Hepatocyte (in vitro differentiated cells): ENCODE data around the gene HAT1. TPM values are rescaled to one million over a fixed set of nuclear protein-coding genes. Genes with fewer than 3 reads are reported as not detected.

Experiments
- DNase-seq: peaks from one replicate; pipeline ENCODE4 v3.0.0-alpha.2; 2016; ENCODE audit warnings: low spot score
- H2AFZ ChIP-seq: fragments of 200-600 bp; sonication (generic); 2 replicates; pipeline ENCODE4 v1.6.0; 2016; ENCODE audit warnings: antibody characterized with exemption, mild to moderate bottlenecking
- H3K27ac ChIP-seq: fragments of 200-600 bp; sonication (generic); 2 replicates; pipeline ENCODE4 v1.5.1; 2016; ENCODE audit warnings: mild to moderate bottlenecking
- H3K27me3 ChIP-seq: fragments of 200-600 bp; sonication (generic); 2 replicates; pipeline ENCODE4 v1.6.1; 2016
- H3K36me3 ChIP-seq: fragments of 200-600 bp; sonication (generic); replicated peaks from 2 replicates; pipeline ENCODE4 v1.5.1; 2016; ENCODE audit warnings: low read depth; ENCODE audit not compliant: insufficient read depth
- H3K4me1 ChIP-seq: fragments of 200-600 bp; sonication (generic); 2 replicates; pipeline ENCODE4 v1.5.1; 2016; ENCODE audit warnings: mild to moderate bottlenecking, moderate library complexity; ENCODE audit not compliant: insufficient read depth
- H3K4me2 ChIP-seq: fragments of 200-600 bp; sonication (generic); 2 replicates; pipeline ENCODE4 v1.6.0; 2016
- H3K4me3 ChIP-seq: fragments of 200-600 bp; sonication (generic); 2 replicates; pipeline ENCODE4 v1.5.1; 2016; ENCODE audit warnings: mild to moderate bottlenecking
- H3K79me2 ChIP-seq: fragments of 200-600 bp; sonication (generic); 2 replicates; pipeline ENCODE4 v1.6.0; 2017; ENCODE audit warnings: mild to moderate bottlenecking
- H3K9me2 ChIP-seq: fragments of 200-600 bp; sonication (generic); replicated peaks from 2 replicates; pipeline ENCODE4 v1.6.0; 2017; ENCODE audit warnings: mild to moderate bottlenecking; ENCODE audit not compliant: insufficient read depth
- H3K9me3 ChIP-seq: fragments of 200-600 bp; sonication (generic); 2 replicates; pipeline ENCODE4 v1.5.1; 2016; ENCODE audit warnings: low read depth, mild to moderate bottlenecking
- H4K20me1 ChIP-seq: fragments of 200-600 bp; sonication (generic); 2 replicates; pipeline ENCODE4 v1.6.0; 2016; ENCODE audit warnings: mild to moderate bottlenecking; ENCODE audit not compliant: insufficient read depth, poor library complexity, severe bottlenecking
- CTCF ChIP-seq: fragments of 200-600 bp; sonication (generic); IDR thresholded peaks from 2 replicates; pipeline ENCODE4 v1.5.1; 2016; ENCODE audit warnings: antibody characterized with exemption, mild to moderate bottlenecking; ENCODE audit not compliant: poor library complexity
- EZH2 ChIP-seq: fragments of 200-600 bp; sonication (generic); IDR thresholded peaks from 2 replicates; pipeline ENCODE4 v1.6.1; 2016; ENCODE audit warnings: antibody characterized with exemption, mild to moderate bottlenecking, borderline replicate concordance
- EZH2phosphoT487 ChIP-seq: fragments of 200-600 bp; sonication (generic); IDR thresholded peaks from one replicate; pipeline ENCODE4 v1.6.1; 2018; ENCODE audit warnings: antibody characterized with exemption, mild to moderate bottlenecking, low read depth, moderate library complexity; ENCODE audit not compliant: unreplicated experiment, severe bottlenecking
- WGBS: methylation state at CpG from one replicate; pipeline ENCODE4 v1.1.6; 2016; ENCODE audit warnings: low lambda C conversion rate; ENCODE audit errors: missing lambda C conversion rate; 5-methylcytosine and 5-hydroxymethylcytosine counted together
- polyA plus RNA-seq: library from polyadenylated mRNA; unstranded; fragments of >200 nt; fragmentation: Nextera tagmentation; extraction: Ambion mirVana; gene quantifications from 2 replicates; pipeline ENCODE4 v1.2.1, GENCODE V29; 2016
- total RNA-seq: library from RNA; depleted of rRNA; stranded (reverse); fragments of >200 nt; gene quantifications from 2 replicates; pipeline ENCODE4 v1.2.3, GENCODE V29; 2014

The HAT1 gene
- total RNA-seq, result 34.4 and 35.3 TPM in 2 replicates
- 54.3 and 56.7 TPM in 2 replicates for polyA plus RNA-seq

GRCh38 chr2:171922230-171923022 lies at the start of gene HAT1:
HAT1 (plus strand) TSS chr2:171922461; CDS start chr2:171922501, 40 bp downstream.
- 1% methylated on average over 54 of the region's 61 CpGs for WGBS
- TF ChIP-seq EZH2 (no peak), CTCF (no peak), EZH2phosphoT487 (no peak)
- no peaks in the 10 kb centered on the region for H4K20me1 ChIP-seq

DNA sequence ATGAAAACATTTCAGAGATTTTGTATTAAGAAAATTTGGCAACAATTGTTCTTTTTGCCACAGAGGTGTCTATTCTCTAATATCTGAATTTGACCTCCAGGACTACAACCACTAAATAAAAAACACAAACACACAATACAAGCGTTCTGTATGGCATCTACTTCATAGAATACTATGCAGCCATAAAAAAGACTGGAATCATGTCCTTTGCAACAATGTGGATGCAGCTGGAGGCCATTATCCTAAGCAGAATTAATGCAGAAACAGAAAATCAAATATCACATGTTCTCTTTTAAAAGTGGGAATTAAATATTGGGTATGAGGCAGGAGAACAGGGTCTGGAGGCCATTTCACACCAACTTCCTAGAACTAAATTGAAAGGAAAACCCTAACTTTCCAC lies 47.7 kb upstream of the HAT1 start:
- no peak overlapping the region for H3K27ac ChIP-seq
- no peak for DNase-seq
- no peaks in the 10 kb centered on the region for H3K4me1 ChIP-seq
- H3K27me3 ChIP-seq, result no peaks in the 10 kb centered on the region
- H3K9me3 ChIP-seq, result no peaks in the 10 kb centered on the region
- H3K79me2 ChIP-seq, result no peaks in the 10 kb centered on the region
- 97% methylated on average over 1 of the region's 1 CpG for WGBS
- no peak overlapping the region for H2AFZ ChIP-seq
- no peaks in the 10 kb centered on the region for H3K36me3 ChIP-seq
- H4K20me1 ChIP-seq, result no peaks in the 10 kb centered on the region
- H3K4me2 ChIP-seq, result no peak overlapping the region
- H3K4me3 ChIP-seq, result no peak overlapping the region
- H3K9me2 ChIP-seq, result no peaks in the 10 kb centered on the region
- TF ChIP-seq EZH2 (no peak), CTCF (no peak), EZH2phosphoT487 (no peak)

More at GRCh38 chr2:171922230-171923022, at the start of gene HAT1:
- H3K79me2 ChIP-seq, result peaks cover 41% of the 10 kb centered on the region
- H3K9me3 ChIP-seq, result no peaks in the 10 kb centered on the region
- DNase-seq, result peak; percentile 99
- H3K27me3 ChIP-seq, result no peaks in the 10 kb centered on the region
- H3K4me1 ChIP-seq, result peaks cover 9% of the 10 kb centered on the region
- peak within 1 kb of the TSS; percentile 82 for H3K4me2 ChIP-seq
- peak within 1 kb of the TSS; percentile 96 for H2AFZ ChIP-seq
- no peaks in the 10 kb centered on the region for H3K36me3 ChIP-seq
- H3K9me2 ChIP-seq, result no peaks in the 10 kb centered on the region
- H3K27ac ChIP-seq, result peak within 1 kb of the TSS; percentile 94
- peak within 1 kb of the TSS; percentile 66 for H3K4me3 ChIP-seq

DNA sequence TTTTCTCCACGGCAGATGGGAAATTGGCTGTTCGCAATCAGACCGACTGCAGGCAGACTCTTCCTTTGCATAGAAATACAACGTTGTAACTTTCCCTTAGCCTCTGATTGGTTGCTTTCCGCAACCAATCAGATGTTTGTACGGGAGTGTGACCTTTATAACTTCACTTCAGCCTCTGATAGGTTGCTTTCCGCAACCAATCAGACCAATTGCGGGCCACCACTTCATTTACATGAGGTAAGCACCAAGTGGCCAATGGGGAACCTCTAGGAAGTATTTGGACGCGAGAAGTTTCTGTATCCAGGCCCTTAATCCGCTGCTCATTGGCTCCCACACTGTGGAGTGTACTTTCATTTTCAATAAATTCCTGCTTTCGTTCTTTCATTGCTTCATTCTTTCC lies 47.3 kb upstream of the HAT1 start:
- H3K36me3 ChIP-seq, result no peaks in the 10 kb centered on the region
- no peak overlapping the region for H3K27ac ChIP-seq
- H3K27me3 ChIP-seq, result no peaks in the 10 kb centered on the region
- no peak overlapping the region for H3K4me2 ChIP-seq
- H3K79me2 ChIP-seq, result no peaks in the 10 kb centered on the region
- no peaks in the 10 kb centered on the region for H4K20me1 ChIP-seq
- H3K4me3 ChIP-seq, result no peak overlapping the region
- H3K9me2 ChIP-seq, result no peaks in the 10 kb centered on the region
- 92% methylated on average over 12 of the region's 12 CpGs for WGBS
- H3K4me1 ChIP-seq, result no peaks in the 10 kb centered on the region
- TF ChIP-seq EZH2phosphoT487, result no peak
- no peak for TF ChIP-seq EZH2
- TF ChIP-seq CTCF, result no peak
- no peak for DNase-seq
- no peaks in the 10 kb centered on the region for H3K9me3 ChIP-seq
- no peak overlapping the region for H2AFZ ChIP-seq
